ENCODE measurements around the gene KMT2E.
"Not testable (repeated sequence)": the region's sequence is repeated elsewhere in the genome, so short reads cannot be mapped to it uniquely, and the experiment has no call there.

KMT2E gene

DNA sequence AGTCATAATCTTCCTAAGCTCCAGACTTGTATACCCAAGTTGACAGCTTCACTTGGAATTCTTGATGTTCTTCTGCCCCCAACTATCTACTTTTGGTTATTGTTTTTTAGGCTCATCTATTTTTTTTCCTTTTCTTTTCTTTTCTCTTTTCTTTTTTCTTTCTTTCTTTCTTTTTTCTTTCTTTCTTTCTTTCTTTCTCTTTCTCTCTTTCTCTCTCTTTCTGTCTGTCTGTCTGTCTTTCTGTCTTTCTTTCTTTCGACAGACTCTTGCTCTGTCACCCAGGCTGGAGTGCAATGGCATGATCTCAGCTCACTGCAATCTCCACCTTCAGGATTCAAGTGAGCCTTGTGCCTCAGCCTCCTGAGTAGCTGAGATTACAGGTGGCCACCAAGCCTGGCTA, 36.5 kb downstream of the KMT2E start:
- no peak overlapping the region for H3K4me3 ChIP-seq (ENCODE audit: control insufficient read depth, low read depth, low read length)
- no peak for DNase-seq (ENCODE audit: low read depth)
- TF ChIP-seq, protein P1, sequence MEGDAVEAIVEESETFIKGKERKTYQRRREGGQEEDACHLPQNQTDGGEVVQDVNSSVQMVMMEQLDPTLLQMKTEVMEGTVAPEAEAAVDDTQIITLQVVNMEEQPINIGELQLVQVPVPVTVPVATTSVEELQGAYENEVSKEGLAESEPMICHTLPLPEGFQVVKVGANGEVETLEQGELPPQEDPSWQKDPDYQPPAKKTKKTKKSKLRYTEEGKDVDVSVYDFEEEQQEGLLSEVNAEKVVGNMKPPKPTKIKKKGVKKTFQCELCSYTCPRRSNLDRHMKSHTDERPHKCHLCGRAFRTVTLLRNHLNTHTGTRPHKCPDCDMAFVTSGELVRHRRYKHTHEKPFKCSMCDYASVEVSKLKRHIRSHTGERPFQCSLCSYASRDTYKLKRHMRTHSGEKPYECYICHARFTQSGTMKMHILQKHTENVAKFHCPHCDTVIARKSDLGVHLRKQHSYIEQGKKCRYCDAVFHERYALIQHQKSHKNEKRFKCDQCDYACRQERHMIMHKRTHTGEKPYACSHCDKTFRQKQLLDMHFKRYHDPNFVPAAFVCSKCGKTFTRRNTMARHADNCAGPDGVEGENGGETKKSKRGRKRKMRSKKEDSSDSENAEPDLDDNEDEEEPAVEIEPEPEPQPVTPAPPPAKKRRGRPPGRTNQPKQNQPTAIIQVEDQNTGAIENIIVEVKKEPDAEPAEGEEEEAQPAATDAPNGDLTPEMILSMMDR (conservative IDR thresholded peaks at IDR 0.05; ENCODE audit: control insufficient read depth, insufficient read depth, low read depth, low read length) = no peak

DNA sequence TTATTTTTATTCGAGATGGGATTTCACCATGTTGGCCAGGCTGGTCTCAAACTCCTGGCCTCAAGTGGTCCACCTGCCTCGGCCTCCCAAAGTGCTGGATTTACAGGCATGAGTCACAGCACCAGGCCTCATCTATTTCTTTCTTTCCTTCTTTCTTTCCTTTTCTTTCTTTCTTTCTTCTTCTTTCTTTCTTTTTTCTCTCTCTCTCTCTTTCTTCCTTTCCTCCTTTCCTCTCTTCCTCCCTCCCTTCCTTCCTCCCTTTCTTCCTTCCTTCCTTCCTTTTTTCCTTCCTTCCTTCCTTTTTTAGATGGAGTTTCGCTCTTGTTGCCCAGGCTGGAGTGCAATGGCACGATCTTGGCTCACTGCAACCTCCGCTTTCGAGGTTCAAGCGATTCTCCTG, 36.9 kb downstream of the KMT2E start:
- H3K4me3 ChIP-seq (ENCODE audit: control insufficient read depth, low read depth, low read length); DNase-seq (ENCODE audit: low read depth): not testable (repeated sequence)

DNA sequence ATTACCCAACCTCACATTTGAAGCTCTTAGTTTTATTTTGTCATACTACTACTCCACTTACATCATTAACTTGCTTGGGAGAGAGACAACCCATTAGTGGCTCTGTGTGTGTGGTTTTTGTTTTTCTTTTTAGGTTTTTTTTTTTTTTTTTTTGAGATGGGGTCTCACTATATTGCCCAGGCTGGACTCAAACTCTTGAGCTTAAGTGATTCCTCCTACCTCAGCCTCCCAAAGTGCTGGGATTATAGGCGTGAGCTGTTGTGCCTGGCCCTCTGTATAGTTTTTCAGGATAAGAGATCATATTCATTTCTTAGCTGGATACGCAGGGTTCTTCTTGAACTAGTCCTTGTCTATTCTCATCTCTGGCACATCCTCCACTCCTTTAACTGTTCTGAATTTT, 41.1 kb downstream of the KMT2E start:
- DNase-seq (ENCODE audit: low read depth) = no peak
- TF ChIP-seq, protein P1 (conservative IDR thresholded peaks at IDR 0.05; ENCODE audit: control insufficient read depth, insufficient read depth, low read depth, low read length) = no peak
- no peak overlapping the region for H3K4me3 ChIP-seq (ENCODE audit: control insufficient read depth, low read depth, low read length)

DNA sequence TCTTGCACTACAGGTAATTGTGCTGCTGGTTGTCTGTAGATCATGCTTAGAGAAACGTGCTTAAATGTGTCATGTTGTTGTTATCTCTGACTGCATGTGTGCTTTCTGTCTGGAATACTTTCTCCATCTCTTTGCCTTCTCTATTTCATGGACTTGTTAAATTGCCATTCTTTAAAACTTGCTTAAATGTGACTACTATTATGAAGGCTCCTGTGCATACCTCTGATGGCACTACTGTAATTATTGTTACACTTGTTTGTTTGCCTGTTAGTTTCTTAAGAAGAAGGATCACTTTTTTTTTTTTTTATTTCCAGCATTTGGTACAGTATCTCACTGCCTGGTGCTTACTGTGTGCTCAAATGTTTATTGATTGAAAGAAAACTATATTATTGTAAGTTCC, 41.6 kb downstream of the KMT2E start:
- H3K4me3 ChIP-seq (ENCODE audit: control insufficient read depth, low read depth, low read length) = no peak overlapping the region
- TF ChIP-seq, protein P1 (conservative IDR thresholded peaks at IDR 0.05; ENCODE audit: control insufficient read depth, insufficient read depth, low read depth, low read length) = no peak
- DNase-seq (ENCODE audit: low read depth) = peak; percentile 12

DNA sequence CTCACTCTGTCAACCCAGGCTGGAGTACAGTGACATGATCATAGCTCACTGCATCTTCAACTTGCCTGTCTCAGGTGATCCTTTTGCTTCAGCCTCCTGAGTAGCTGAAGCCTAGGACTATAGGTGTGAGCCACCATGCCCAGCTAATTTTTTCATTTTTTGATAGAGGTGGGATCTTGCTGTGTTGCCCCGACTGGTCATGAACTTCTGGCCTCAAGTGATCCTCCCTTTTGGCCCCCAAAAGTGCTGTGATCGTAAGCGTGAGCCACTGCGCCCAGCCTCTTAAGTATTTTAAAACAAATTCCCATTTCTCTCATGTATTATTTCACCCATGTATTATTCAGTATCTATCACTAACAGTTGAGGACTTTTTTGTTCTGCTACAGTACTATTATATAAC, 43.5 kb downstream of the KMT2E start:
- TF ChIP-seq, protein P1 (conservative IDR thresholded peaks at IDR 0.05; ENCODE audit: control insufficient read depth, insufficient read depth, low read depth, low read length) = no peak
- H3K4me3 ChIP-seq (ENCODE audit: control insufficient read depth, low read depth, low read length) = no peak overlapping the region
- DNase-seq (ENCODE audit: low read depth) = no peak

DNA sequence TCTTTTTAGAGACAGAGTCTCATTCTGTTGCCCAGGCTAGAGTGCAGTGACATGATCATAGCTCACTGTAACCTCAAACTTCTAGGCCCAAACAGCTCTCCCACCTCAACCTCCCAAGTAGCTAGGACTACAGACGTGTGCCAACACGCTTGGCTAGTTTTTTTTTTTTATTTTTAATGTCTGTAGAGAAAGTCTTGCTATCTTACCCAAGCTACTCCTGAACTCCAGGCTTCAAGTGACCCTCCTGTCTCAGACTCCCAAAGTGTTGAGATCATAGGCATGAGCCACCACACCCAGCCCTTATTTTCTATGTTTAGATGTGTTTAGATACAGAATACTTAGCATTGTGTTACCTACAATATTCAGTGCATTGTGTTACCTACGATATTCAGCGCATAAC, 46.4 kb downstream of the KMT2E start:
- TF ChIP-seq, protein P1 (conservative IDR thresholded peaks at IDR 0.05; ENCODE audit: control insufficient read depth, insufficient read depth, low read depth, low read length) = no peak
- no peak for DNase-seq (ENCODE audit: low read depth)
- no peak overlapping the region for H3K4me3 ChIP-seq (ENCODE audit: control insufficient read depth, low read depth, low read length)

DNA sequence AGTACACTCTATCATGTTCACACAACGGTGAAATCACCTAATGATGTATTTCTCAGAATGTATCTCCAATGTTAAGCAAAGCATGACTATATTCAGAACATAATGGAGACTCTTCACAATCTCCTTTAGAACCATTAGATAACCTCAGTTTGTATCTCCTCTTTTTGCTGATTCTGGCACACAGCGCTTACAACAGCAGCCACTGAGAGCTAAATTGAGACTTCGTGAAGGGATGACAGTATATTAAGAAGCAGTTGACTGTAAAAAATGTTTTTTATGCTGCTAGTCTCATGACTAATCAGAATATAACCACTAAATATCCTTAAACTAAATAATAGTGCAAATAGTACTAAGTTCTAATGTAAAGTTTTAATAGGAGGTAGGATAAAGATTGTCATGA, 46.9 kb downstream of the KMT2E start:
- DNase-seq (ENCODE audit: low read depth) = no peak
- TF ChIP-seq, protein P1 (conservative IDR thresholded peaks at IDR 0.05; ENCODE audit: control insufficient read depth, insufficient read depth, low read depth, low read length) = no peak
- H3K4me3 ChIP-seq (ENCODE audit: control insufficient read depth, low read depth, low read length) = no peak overlapping the region

All from fibroblast of mammary gland (primary cell).